ENCODE measurements around the gene KRT86.

The KRT86 gene

DNA sequence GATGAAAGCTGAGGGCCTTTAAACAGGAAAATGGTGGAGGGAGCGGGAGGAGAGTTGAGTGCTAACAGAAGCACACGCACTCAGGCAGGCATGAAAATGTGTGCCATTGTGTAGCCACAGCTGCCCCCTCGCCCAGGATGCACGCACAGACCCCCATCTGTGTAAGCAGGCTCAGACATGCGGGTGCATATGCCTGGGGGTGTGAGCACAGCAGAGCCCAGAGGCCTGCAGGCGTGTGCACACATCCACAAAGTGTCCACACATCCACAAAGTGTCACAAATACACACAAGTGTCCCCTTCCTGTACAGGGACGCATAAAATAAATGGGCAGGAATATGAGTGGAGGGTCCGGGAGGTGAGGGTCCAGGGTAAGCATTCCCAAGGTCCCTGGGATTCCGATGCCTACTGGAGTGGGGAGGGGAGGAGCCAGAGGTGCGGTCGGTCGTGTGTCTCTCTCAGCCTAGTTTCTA is 42.2 kb upstream of the KRT86 start:
- H3K27ac ChIP-seq (ENCODE audit: insufficient read depth, low read length, poor library complexity, severe bottlenecking), result no peak overlapping the region
- H3K27me3 ChIP-seq (replicated peaks; ENCODE audit: control insufficient read depth, insufficient read depth, low read length, poor library complexity, severe bottlenecking), result peaks cover 20% of the 10 kb centered on the region
- DNase-seq, result no peak

DNA sequence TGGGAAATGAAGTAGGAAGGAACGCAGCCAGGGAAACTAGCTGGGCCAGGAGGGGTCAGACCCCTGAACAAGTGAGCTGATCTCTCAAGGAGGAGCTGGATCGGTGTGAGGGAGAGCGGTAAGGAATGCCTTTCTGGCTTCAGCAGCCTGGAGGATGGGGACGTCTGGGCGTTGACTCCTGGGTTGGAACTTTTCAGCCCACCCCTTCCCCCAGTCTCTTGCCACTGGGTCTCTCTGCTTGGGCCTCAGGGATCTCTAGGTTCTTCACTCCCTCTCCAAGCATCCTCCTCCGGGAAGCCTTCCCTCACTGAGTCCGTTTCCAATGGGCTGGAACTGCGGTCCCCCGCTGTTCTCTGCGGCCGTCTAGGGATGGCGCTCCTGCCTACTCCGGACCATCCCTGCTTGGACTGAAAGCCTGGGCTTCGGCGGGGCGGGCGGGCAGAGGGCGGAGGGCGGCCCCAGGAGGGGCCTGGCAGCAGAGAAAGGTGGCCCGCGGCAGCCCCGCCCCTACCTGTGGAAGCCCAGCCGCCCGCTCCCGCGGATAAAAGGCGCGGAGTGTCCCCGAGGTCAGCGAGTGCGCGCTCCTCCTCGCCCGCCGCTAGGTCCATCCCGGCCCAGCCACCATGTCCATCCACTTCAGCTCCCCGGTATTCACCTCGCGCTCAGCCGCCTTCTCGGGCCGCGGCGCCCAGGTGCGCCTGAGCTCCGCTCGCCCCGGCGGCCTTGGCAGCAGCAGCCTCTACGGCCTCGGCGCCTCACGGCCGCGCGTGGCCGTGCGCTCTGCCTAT is 41.6 kb upstream of the KRT86 start, which contains the start of gene KRT7:
Gene KRT7, plus strand, starts transcription at position 570 of the 788 bp plus-strand sequence. Its CDS starts 54 bp downstream, at position 624.
- no peak within 1 kb of the TSS for H3K27ac ChIP-seq (ENCODE audit: insufficient read depth, low read length, poor library complexity, severe bottlenecking)

More for the DNA sequence above, 42.2 kb upstream of the KRT86 start:
- Histone ChIP-seq H3K4me3 (ENCODE audit: insufficient read depth, low read depth, low read length, poor library complexity, severe bottlenecking) (no peak overlapping the region), H3K4me1 (ENCODE audit: control insufficient read depth, insufficient read depth, low read length, poor library complexity, severe bottlenecking) (no peaks in the 10 kb centered on the region), H3K9me3 (ENCODE audit: control insufficient read depth, low read length) (no peaks in the 10 kb centered on the region), H3K36me3 (ENCODE audit: control insufficient read depth, insufficient read depth, low read length) (no peaks in the 10 kb centered on the region)

DNA sequence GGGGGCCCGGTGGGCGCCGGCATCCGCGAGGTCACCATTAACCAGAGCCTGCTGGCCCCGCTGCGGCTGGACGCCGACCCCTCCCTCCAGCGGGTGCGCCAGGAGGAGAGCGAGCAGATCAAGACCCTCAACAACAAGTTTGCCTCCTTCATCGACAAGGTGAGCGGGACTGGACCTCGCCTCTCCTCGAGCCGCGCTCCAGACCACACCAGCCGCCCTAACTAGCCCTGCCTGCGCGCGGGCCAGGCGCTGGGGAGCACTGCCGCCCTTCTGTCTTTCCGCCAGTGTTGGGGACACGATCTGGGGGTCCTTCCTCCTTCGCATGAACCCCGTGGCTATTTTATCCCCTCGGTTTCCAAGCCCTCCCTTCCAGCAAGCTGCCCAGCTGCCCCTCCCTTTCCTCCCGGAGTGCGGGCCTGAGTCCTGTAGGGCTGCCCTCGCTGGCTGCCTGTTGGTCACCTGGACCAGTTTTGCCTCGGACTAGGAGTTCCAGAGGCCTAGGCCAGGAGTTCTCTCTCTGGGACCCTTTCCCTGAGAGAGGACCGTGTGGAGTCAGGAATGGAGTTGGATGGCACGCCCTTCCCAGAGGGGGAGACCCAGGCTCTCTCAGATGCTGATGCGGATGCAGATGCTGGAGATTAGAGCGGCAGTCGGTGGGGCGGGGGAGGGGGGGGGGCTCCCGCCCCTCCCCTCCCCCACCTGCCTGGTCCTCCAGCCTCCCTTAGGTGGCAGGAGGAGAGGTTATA is 40.8 kb upstream of the KRT86 start:
- no peaks in the 10 kb centered on the region for H3K9me3 ChIP-seq (ENCODE audit: control insufficient read depth, low read length)
- H3K27me3 ChIP-seq (replicated peaks; ENCODE audit: control insufficient read depth, insufficient read depth, low read length, poor library complexity, severe bottlenecking), result peaks cover 20% of the 10 kb centered on the region
- no peak overlapping the region for H3K4me3 ChIP-seq (ENCODE audit: insufficient read depth, low read depth, low read length, poor library complexity, severe bottlenecking)
- no peak for DNase-seq
- no peak overlapping the region for H3K27ac ChIP-seq (ENCODE audit: insufficient read depth, low read length, poor library complexity, severe bottlenecking)
- no peaks in the 10 kb centered on the region for H3K4me1 ChIP-seq (ENCODE audit: control insufficient read depth, insufficient read depth, low read length, poor library complexity, severe bottlenecking)
- no peaks in the 10 kb centered on the region for H3K36me3 ChIP-seq (ENCODE audit: control insufficient read depth, insufficient read depth, low read length)

More for the DNA sequence above, 41.6 kb upstream of the KRT86 start, which contains the start of gene KRT7:
- Histone ChIP-seq H3K36me3 (ENCODE audit: control insufficient read depth, insufficient read depth, low read length) (no peaks in the 10 kb centered on the region), H3K4me1 (ENCODE audit: control insufficient read depth, insufficient read depth, low read length, poor library complexity, severe bottlenecking) (no peaks in the 10 kb centered on the region), H3K4me3 (ENCODE audit: insufficient read depth, low read depth, low read length, poor library complexity, severe bottlenecking) (no peak within 1 kb of the TSS), H3K9me3 (ENCODE audit: control insufficient read depth, low read length) (no peaks in the 10 kb centered on the region), H3K27me3 (replicated peaks; ENCODE audit: control insufficient read depth, insufficient read depth, low read length, poor library complexity, severe bottlenecking) (peaks cover 20% of the 10 kb centered on the region)
- DNase-seq, result no peak

DNA sequence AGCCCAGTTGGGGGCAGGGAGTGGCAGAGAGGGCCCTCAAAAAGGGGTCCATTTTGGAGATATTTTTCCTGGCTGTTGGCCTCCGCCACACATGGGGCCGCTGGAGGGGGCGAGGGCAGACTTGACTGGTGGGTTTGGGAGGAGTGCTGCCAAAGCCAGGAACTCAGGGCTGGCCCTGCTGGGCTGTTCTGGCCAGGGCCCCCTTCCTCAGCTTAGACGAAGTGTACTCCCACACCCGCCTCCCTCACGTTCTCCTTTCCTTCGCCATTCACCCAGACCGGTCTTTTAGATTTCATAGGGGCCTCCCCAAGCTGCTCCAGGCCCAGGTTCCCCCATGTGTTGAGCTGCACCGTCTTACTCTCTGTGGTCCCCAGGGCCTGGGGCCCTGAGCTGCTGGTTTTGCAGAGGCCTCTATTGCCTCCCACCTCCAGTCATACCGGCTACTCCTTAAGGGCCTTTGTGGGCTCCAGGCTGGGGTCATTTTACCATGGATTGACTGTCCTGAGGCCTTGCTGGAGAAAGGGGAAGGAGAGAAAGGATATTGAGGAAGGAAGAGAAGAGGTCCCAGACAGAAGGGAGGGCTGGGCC is 40.1 kb upstream of the KRT86 start:
- Histone ChIP-seq H3K4me3 (ENCODE audit: insufficient read depth, low read depth, low read length, poor library complexity, severe bottlenecking) (no peak overlapping the region), H3K36me3 (ENCODE audit: control insufficient read depth, insufficient read depth, low read length) (no peaks in the 10 kb centered on the region), H3K9me3 (ENCODE audit: control insufficient read depth, low read length) (no peaks in the 10 kb centered on the region), H3K4me1 (ENCODE audit: control insufficient read depth, insufficient read depth, low read length, poor library complexity, severe bottlenecking) (no peaks in the 10 kb centered on the region), H3K27me3 (replicated peaks; ENCODE audit: control insufficient read depth, insufficient read depth, low read length, poor library complexity, severe bottlenecking) (peaks cover 20% of the 10 kb centered on the region), H3K27ac (ENCODE audit: insufficient read depth, low read length, poor library complexity, severe bottlenecking) (no peak overlapping the region)
- no peak for DNase-seq

DNA sequence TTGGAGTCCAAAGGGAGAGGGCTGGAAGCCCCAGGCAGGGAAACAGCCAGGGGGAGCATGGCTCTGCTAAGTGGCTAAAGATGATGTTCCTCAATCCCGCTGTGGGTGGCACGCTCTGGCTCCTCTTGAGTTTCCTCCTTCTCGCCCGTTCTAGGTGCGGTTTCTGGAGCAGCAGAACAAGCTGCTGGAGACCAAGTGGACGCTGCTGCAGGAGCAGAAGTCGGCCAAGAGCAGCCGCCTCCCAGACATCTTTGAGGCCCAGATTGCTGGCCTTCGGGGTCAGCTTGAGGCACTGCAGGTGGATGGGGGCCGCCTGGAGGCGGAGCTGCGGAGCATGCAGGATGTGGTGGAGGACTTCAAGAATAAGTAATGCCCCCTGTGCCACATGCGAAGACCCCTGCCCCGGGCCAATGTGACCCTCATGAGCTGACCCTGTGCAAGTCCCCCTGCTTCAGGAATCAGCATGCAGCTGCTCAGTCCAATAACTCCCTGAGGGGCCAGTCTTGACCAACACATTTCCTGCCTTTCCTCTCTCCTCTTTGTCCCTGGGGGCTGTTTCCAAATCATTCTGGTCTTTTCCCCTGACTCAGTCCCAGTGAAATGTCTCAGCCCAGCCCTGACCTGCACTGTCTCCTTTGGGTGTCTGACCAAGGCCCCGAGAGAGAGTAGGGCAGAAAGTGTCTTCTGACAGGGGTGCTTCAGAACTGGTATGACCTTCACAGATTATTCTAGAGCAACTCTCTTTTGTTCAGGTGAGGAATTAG is 39.3 kb upstream of the KRT86 start:
- no peaks in the 10 kb centered on the region for H3K4me1 ChIP-seq (ENCODE audit: control insufficient read depth, insufficient read depth, low read length, poor library complexity, severe bottlenecking)
- no peak for DNase-seq
- H3K36me3 ChIP-seq (ENCODE audit: control insufficient read depth, insufficient read depth, low read length), result no peaks in the 10 kb centered on the region
- H3K27me3 ChIP-seq (replicated peaks; ENCODE audit: control insufficient read depth, insufficient read depth, low read length, poor library complexity, severe bottlenecking), result peaks cover 20% of the 10 kb centered on the region
- H3K27ac ChIP-seq (ENCODE audit: insufficient read depth, low read length, poor library complexity, severe bottlenecking), result no peak overlapping the region
- H3K4me3 ChIP-seq (ENCODE audit: insufficient read depth, low read depth, low read length, poor library complexity, severe bottlenecking), result no peak overlapping the region
- H3K9me3 ChIP-seq (ENCODE audit: control insufficient read depth, low read length), result no peaks in the 10 kb centered on the region

DNA sequence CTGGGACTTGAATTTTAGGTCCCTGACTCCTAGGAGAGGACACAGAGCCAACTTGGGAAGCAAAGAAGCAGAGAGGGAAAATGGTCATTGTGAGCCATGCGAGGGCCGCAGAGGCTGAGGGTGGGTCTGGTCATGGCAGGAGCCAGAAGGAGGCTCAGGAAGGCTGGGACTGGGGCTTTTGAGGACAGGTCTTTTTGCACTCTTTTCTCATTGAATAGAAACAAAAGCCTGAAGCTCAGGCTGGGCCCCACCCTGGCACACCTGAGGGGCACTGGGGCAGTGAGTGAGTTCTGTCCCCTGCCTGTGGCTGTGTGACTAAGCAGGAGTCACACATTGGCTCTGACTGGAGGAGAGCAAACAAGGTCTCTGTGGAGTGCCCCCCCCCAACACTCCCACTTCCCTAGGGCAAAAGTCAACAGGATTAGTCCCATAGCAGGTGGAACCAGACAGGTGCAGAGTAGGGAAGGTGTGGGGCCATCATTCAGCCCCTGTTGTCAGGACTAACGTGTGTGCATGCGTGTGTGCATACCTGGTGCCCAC is 38.6 kb upstream of the KRT86 start:
- Histone ChIP-seq H3K36me3 (ENCODE audit: control insufficient read depth, insufficient read depth, low read length) (no peaks in the 10 kb centered on the region), H3K4me1 (ENCODE audit: control insufficient read depth, insufficient read depth, low read length, poor library complexity, severe bottlenecking) (no peaks in the 10 kb centered on the region), H3K27me3 (replicated peaks; ENCODE audit: control insufficient read depth, insufficient read depth, low read length, poor library complexity, severe bottlenecking) (peaks cover 20% of the 10 kb centered on the region), H3K9me3 (ENCODE audit: control insufficient read depth, low read length) (no peaks in the 10 kb centered on the region), H3K27ac (ENCODE audit: insufficient read depth, low read length, poor library complexity, severe bottlenecking) (no peak overlapping the region), H3K4me3 (ENCODE audit: insufficient read depth, low read depth, low read length, poor library complexity, severe bottlenecking) (no peak overlapping the region)
- DNase-seq, result no peak

DNA sequence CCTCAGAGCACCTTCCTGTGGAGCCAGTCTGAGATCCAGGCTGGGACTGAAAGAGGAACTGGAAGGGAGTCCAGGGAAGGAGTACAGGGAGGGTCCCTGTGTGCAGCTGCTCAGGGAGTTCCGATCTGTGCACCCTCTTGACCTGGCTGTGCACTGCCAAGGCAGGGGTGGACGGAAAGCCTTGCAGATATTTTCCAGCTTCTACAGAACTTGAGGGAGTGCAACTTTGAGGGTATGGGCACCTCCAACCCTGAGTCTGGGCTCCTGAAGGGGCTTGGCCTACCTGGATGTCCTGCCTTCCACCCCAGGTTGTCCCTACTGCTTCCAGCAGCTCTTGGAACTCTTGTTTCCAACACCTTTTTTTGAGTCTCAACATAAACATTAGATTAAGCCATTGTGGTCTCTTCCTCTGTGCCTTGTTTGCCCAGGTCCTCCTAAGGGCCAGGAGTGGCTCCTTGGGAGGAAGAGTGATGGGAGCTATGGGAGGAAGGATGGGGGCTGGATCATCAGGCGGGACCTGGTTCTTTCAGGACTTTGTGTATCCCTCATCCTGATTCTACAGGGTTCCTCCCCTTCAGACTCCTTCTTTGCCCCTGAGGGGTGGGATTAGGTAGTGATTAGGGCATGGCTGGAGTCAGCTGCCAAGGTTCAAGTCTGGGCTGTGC is 37.9 kb upstream of the KRT86 start:
- Histone ChIP-seq H3K36me3 (ENCODE audit: control insufficient read depth, insufficient read depth, low read length) (no peaks in the 10 kb centered on the region), H3K27me3 (replicated peaks; ENCODE audit: control insufficient read depth, insufficient read depth, low read length, poor library complexity, severe bottlenecking) (peaks cover 20% of the 10 kb centered on the region), H3K27ac (ENCODE audit: insufficient read depth, low read length, poor library complexity, severe bottlenecking) (no peak overlapping the region), H3K9me3 (ENCODE audit: control insufficient read depth, low read length) (no peaks in the 10 kb centered on the region), H3K4me3 (ENCODE audit: insufficient read depth, low read depth, low read length, poor library complexity, severe bottlenecking) (no peak overlapping the region), H3K4me1 (ENCODE audit: control insufficient read depth, insufficient read depth, low read length, poor library complexity, severe bottlenecking) (no peaks in the 10 kb centered on the region)
- DNase-seq, result no peak

DNA sequence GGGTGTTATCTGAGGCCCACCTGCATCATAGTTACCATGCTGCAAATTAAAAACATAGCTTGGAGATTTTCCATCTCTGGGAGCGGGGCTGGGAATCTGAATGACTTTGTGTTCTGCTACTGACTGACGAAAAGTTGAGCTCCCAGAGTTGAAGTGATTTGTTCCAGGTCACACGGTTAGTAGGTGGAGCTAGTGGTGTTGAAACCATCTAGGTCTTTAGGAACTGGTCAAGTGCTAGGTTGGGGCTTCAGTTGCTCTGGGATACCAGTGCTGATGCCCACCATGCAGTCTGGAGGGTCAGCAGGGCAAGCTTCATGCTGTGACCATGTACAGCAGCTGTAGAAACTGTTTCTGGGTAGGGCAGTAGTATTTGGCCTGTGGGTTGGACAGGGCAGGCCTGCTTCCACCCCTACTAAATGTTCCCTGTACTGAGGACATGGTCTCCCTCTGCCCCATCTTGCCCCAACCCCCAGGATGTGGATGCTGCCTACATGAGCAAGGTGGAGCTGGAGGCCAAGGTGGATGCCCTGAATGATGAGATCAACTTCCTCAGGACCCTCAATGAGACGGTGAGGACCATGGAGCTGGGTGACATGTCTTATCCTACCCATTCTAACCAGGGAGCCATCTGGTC is 36.1 kb upstream of the KRT86 start:
- no peak overlapping the region for H3K27ac ChIP-seq (ENCODE audit: insufficient read depth, low read length, poor library complexity, severe bottlenecking)
- H3K36me3 ChIP-seq (ENCODE audit: control insufficient read depth, insufficient read depth, low read length), result no peaks in the 10 kb centered on the region
- H3K27me3 ChIP-seq (replicated peaks; ENCODE audit: control insufficient read depth, insufficient read depth, low read length, poor library complexity, severe bottlenecking), result peaks cover 6% of the 10 kb centered on the region
- no peaks in the 10 kb centered on the region for H3K9me3 ChIP-seq (ENCODE audit: control insufficient read depth, low read length)
- DNase-seq, result no peak
- peaks cover under 1% of the 10 kb centered on the region for H3K4me1 ChIP-seq (ENCODE audit: control insufficient read depth, insufficient read depth, low read length, poor library complexity, severe bottlenecking)
- no peak overlapping the region for H3K4me3 ChIP-seq (ENCODE audit: insufficient read depth, low read depth, low read length, poor library complexity, severe bottlenecking)

Measured in effector memory CD4-positive, alpha-beta T cell (primary cell).